Kidney (tissue), 14 donors: Measurements from ENCODE around the gene PDCD1LG2. TPM values are rescaled to one million over a fixed set of nuclear protein-coding genes. Genes with fewer than 3 reads are reported as not detected.

Experiments used
- DNase-seq, 5 donors: peaks; one replicate each; pipeline ENCODE4 v3.0.0-alpha.2; 2013 to 2020
- FAIRE-seq: peaks from 2 replicates; lab custom pipeline; 2012; peaks lifted over from hg19 to GRCh38; lab: Jason Lieb, UNC
- H3K27ac ChIP-seq, 2 donors: one replicate each; pipeline ENCODE4 v1.7.0; 2013; ENCODE audit warnings: low read depth in 2 of 2, low read length in 2 of 2, inconsistent platforms in 1 of 2
- H3K27me3 ChIP-seq: one replicate; pipeline ENCODE4 v1.7.1; 2013; ENCODE audit warnings: low read length, inconsistent platforms; ENCODE audit not compliant: control insufficient read depth, insufficient read depth
- H3K36me3 ChIP-seq, 3 donors: one replicate each; pipeline versions ENCODE4 v1.7.0 to v1.7.1; 2013; ENCODE audit warnings: low read length in 3 of 3, control low read depth in 1 of 3, inconsistent platforms in 1 of 3; ENCODE audit not compliant: insufficient read depth in 3 of 3, control insufficient read depth in 2 of 3
- H3K4me1 ChIP-seq, 3 donors: one replicate each; pipeline versions ENCODE4 v1.7.0 to v1.7.1; 2013; ENCODE audit warnings: low read length in 3 of 3, inconsistent platforms in 1 of 3, low read depth in 1 of 3; ENCODE audit not compliant: control insufficient read depth in 2 of 3, insufficient read depth in 2 of 3
- H3K4me3 ChIP-seq, 3 donors: one replicate each; pipeline versions ENCODE4 v1.7.0 to v1.8.1; 2013; ENCODE audit warnings: low read length in 3 of 3, control low read depth in 1 of 3, inconsistent platforms in 1 of 3
- H3K9ac ChIP-seq, 3 donors: one replicate each; pipeline versions ENCODE4 v1.7.0 to v1.7.1; 2013; ENCODE audit warnings: low read length in 3 of 3, control low read depth in 1 of 3, inconsistent platforms in 1 of 3
- H3K9me3 ChIP-seq, 3 donors: one replicate each; pipeline versions ENCODE4 v1.7.0 to v1.7.1; 2013; ENCODE audit warnings: low read length in 3 of 3, control low read depth in 1 of 3, inconsistent platforms in 1 of 3; ENCODE audit not compliant: control insufficient read depth in 2 of 3, insufficient read depth in 1 of 3
- intact Hi-C: fragments of 100-400 bp; cut with DNase I; formaldehyde crosslinking; loops from one replicate; pipeline ENCODE4 v1.11.1; 2022
- polyA plus RNA-seq: library from polyadenylated mRNA; stranded (reverse); fragments of 350-450 nt; fragmentation: Illumina TruSeq; extraction: RNeasy Lipid Tissue Mini Kit (QIAGEN cat#74804); gene quantifications from one replicate; pipeline ENCODE4 v1.2.3, GENCODE V29; 2014; ENCODE audit warnings: low read depth, low replicate concordance; ENCODE audit not compliant: insufficient read depth
- total RNA-seq: library from RNA; stranded (reverse); fragmentation: NEBNext Ultra II Directional; extraction: Animal tissue kit (Norgen Biotek cat#: 25700); gene quantifications from one replicate; pipeline ENCODE4 v1.2.1, GENCODE V29; 2021
- TF ChIP-seq, protein P1 (sequence below): IDR thresholded peaks from 3 replicates; pipeline ENCODE4 v1.5.1; 2012; ENCODE audit warnings: mild to moderate bottlenecking, moderate library complexity, borderline replicate concordance; ENCODE audit not compliant: insufficient read depth; ENCODE audit errors: extremely low read depth
- donor health status: control.
- donor health status: control.
- donor health status: control.
- donor health status: control.
- donor health status: control.
- donor health status: DM: yes; HTN: yes; CAD: no.
- donor health status: Normal renal cell carcinoma (clear cell type).

The PDCD1LG2 gene
- total and polyA plus RNA-seq, 2 donors from 2014 or later = 1.5 to 2.4 TPM

DNA sequence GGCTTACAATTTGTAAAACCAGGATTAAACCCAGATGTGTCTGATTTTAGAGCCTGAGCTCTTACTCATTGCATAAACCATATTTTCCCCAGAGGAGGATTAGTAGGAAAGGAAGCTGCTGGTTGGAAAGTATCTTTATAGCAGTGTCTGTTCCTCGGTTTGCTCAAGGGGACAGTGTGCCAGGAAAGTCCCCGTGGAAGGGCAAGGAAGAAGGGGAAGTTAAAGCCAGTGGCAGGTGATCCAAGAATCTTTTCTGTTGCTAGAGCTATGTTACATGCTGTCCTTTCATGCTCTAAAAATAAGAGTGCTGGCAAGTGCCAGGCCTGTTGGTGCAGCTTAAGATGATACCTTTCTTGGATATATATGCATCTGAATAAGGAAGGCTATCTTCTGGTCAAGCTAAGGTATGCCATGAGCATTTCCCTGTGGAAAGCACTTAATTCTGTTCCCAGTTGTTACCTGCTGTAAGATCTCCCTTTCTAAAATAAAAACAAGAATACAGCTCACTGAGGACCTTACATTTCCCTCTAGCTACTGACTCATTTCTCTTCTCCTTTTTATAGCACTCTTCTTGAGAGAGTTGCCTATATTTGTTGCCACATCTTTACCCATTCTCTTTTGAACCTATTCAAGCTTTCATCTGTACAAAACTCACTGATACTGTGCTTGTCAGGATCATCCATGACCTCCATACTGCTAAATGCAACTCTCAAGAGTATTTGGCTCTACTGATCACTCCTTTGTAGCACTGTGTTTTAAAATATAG, 8.0 kb downstream of the PDCD1LG2 start:
- Histone ChIP-seq H3K9me3 (no peaks in the 10 kb centered on the region), H3K9ac (no peak overlapping the region), H3K36me3 (no peaks in the 10 kb centered on the region), H3K4me3 (no peak overlapping the region), H3K4me1 (no peaks in the 10 kb centered on the region), H3K27me3 (no peaks in the 10 kb centered on the region), H3K27ac (no peak overlapping the region)
- DNase-seq = no peak
- no peak for FAIRE-seq
- TF ChIP-seq, protein P1, sequence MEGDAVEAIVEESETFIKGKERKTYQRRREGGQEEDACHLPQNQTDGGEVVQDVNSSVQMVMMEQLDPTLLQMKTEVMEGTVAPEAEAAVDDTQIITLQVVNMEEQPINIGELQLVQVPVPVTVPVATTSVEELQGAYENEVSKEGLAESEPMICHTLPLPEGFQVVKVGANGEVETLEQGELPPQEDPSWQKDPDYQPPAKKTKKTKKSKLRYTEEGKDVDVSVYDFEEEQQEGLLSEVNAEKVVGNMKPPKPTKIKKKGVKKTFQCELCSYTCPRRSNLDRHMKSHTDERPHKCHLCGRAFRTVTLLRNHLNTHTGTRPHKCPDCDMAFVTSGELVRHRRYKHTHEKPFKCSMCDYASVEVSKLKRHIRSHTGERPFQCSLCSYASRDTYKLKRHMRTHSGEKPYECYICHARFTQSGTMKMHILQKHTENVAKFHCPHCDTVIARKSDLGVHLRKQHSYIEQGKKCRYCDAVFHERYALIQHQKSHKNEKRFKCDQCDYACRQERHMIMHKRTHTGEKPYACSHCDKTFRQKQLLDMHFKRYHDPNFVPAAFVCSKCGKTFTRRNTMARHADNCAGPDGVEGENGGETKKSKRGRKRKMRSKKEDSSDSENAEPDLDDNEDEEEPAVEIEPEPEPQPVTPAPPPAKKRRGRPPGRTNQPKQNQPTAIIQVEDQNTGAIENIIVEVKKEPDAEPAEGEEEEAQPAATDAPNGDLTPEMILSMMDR = no peak
- intact Hi-C loops = no loop called here

DNA sequence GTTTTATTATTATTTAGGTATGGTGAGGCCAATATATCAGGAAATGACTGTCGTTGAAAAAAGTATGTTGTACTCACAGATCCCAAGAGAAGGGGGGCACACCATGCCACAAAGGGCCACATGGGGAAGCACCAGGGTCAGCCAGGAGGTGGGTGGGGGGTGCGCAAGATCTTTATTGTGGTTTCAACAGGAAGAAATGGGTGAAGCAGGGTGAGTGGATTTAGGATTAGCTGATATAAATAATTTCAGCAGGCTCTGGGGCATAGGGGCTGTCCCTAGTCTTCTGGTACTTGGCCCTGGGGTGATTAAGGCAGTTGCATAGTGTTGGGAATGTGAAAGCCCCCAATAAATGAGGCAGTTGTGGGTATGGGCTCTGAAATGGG, 8.6 kb downstream of the PDCD1LG2 start:
- no peak overlapping the region for H3K4me3 ChIP-seq
- TF ChIP-seq, protein P1 = no peak
- H3K9ac ChIP-seq = no peak overlapping the region
- no peaks in the 10 kb centered on the region for H3K27me3 ChIP-seq
- H3K27ac ChIP-seq = no peak overlapping the region
- DNase-seq (no peak), FAIRE-seq (no peak)
- no peaks in the 10 kb centered on the region for H3K4me1 ChIP-seq
- intact Hi-C loops = no loop called here
- no peaks in the 10 kb centered on the region for H3K9me3 ChIP-seq
- no peaks in the 10 kb centered on the region for H3K36me3 ChIP-seq

DNA sequence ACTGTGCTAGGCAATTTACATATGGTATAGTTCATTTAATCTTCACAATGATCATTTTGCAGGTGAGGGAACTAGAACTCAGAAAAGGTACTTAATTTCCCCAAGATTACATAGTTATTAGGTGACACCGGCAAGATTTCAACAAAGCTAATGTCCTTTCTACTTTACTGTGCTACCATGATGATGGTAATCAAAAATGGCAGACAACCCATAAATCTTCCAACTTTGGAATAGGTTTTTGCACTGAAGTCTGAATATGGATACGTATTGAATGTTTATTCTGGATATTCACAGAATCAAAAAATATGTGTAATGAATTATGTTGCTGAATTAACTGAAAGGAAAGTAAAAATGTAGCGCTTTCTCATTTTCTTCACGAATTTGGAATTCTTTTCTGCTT, 13.8 kb downstream of the PDCD1LG2 start:
- TF ChIP-seq, protein P1 = no peak
- Histone ChIP-seq H3K27me3 (no peaks in the 10 kb centered on the region), H3K4me1 (no peaks in the 10 kb centered on the region), H3K9me3 (no peaks in the 10 kb centered on the region), H3K4me3 (no peak overlapping the region), H3K9ac (no peak overlapping the region), H3K36me3 (no peaks in the 10 kb centered on the region), H3K27ac (no peak overlapping the region)
- no peak for DNase-seq
- FAIRE-seq = no peak
- intact Hi-C loops = no loop called here
